Neural cell (in vitro differentiated cells): Measurements from ENCODE around the gene IMPA2. TPM values are rescaled to one million over a fixed set of nuclear protein-coding genes. Genes with fewer than 3 reads are reported as not detected.

ENCODE experiments used
- H2AFZ ChIP-seq: fragments of 200-600, 300-800 bp; sonication (generic), shearing (Covaris generic); 2 replicates; pipeline ENCODE4 v1.6.0; 2014; ENCODE audit warnings: low read depth, mild to moderate bottlenecking, antibody characterized with exemption, low read length, moderate library complexity
- H3F3A ChIP-seq: fragments of 200-600 bp; shearing (Covaris generic); 2 replicates; pipeline ENCODE4 v1.6.1; 2016; ENCODE audit warnings: mild to moderate bottlenecking, moderate library complexity, mixed read lengths, antibody characterized with exemption, low read length; ENCODE audit not compliant: insufficient read depth, poor library complexity, severe bottlenecking
- H3K27ac ChIP-seq: fragments of 200-600, 300-800 bp; sonication (generic), shearing (Covaris generic); 2 replicates; pipeline ENCODE4 v1.5.1; 2014; ENCODE audit warnings: mild to moderate bottlenecking, low read length, moderate library complexity
- H3K27me3 ChIP-seq: fragments of 300-800, 200-600 bp; sonication (generic), shearing (Covaris generic); 2 replicates; pipeline ENCODE4 v1.6.0; 2014; ENCODE audit warnings: mild to moderate bottlenecking, low read depth, low read length, moderate library complexity; ENCODE audit not compliant: insufficient read depth
- H3K36me3 ChIP-seq: fragments of 300-800, 200-600 bp; sonication (generic), shearing (Covaris generic); 2 replicates; pipeline ENCODE4 v1.5.1; 2014; ENCODE audit warnings: mild to moderate bottlenecking, antibody characterized with exemption, low read length, moderate library complexity; ENCODE audit not compliant: insufficient read depth
- H3K4me2 ChIP-seq: fragments of 300-800, 200-600 bp; sonication (generic), shearing (Covaris generic); 2 replicates; pipeline ENCODE4 v1.6.0; 2014; ENCODE audit warnings: mild to moderate bottlenecking, low read length
- H3K4me3 ChIP-seq: fragments of 300-800, 200-600 bp; sonication (generic), shearing (Covaris generic); 2 replicates; pipeline ENCODE4 v1.5.1; 2014; ENCODE audit warnings: mild to moderate bottlenecking, low read length, moderate library complexity
- H3K79me2 ChIP-seq: fragments of 200-600 bp; shearing (Covaris generic); replicated peaks from 2 replicates; pipeline ENCODE4 v1.6.0; 2014; ENCODE audit warnings: mild to moderate bottlenecking, low read length, moderate library complexity; ENCODE audit not compliant: insufficient read depth
- H3K9ac ChIP-seq: fragments of 300-800, 200-600 bp; sonication (generic), shearing (Covaris generic); 2 replicates; pipeline ENCODE4 v1.6.1; 2016; ENCODE audit warnings: mild to moderate bottlenecking, low read length, mixed read lengths
- H3K9me2 ChIP-seq: fragments of 200-600 bp; shearing (Covaris generic); 2 replicates; pipeline ENCODE4 v1.6.1; 2016; ENCODE audit warnings: mild to moderate bottlenecking, low read length, mixed read lengths; ENCODE audit not compliant: insufficient read depth
- H3K9me3 ChIP-seq: fragments of 200-600, 300-800 bp; sonication (generic), shearing (Covaris generic); 2 replicates; pipeline ENCODE4 v1.6.1; 2016; ENCODE audit warnings: mild to moderate bottlenecking, mixed run types, low read length, moderate library complexity, mixed read lengths
- H4K20me1 ChIP-seq: fragments of 200-600 bp; shearing (Covaris generic); 2 replicates; pipeline ENCODE4 v1.6.1; 2016; ENCODE audit warnings: mild to moderate bottlenecking, mixed run types; ENCODE audit not compliant: insufficient read depth
- CTCF ChIP-seq: fragments of 450-650 bp; IDR thresholded peaks from 2 replicates; pipeline ENCODE4 v1.5.1; 2014; ENCODE audit warnings: antibody characterized with exemption, mild to moderate bottlenecking, moderate library complexity; ENCODE audit not compliant: poor library complexity, severe bottlenecking
- EP300 ChIP-seq: fragments of 450-650 bp; conservative IDR thresholded peaks from 2 replicates; pipeline ENCODE4 v1.6.1; 2014; ENCODE audit warnings: antibody characterized with exemption, mild to moderate bottlenecking, moderate library complexity; ENCODE audit not compliant: poor library complexity, severe bottlenecking
- EZH2 ChIP-seq: fragments of 200-600, 300-800 bp; shearing (Covaris generic), sonication (generic); IDR thresholded peaks from 2 replicates; pipeline ENCODE4 v1.6.1; 2014; ENCODE audit warnings: antibody characterized with exemption, low read length, borderline replicate concordance, mild to moderate bottlenecking; ENCODE audit not compliant: insufficient read depth, poor library complexity, severe bottlenecking
- MXI1 ChIP-seq: fragments of 450-650 bp; conservative IDR thresholded peaks from 2 replicates; pipeline ENCODE4 v1.6.1; 2014; ENCODE audit warnings: antibody characterized with exemption, mild to moderate bottlenecking; ENCODE audit not compliant: poor library complexity, severe bottlenecking
- POLR2AphosphoS5 ChIP-seq: IDR thresholded peaks from 2 replicates; pipeline ENCODE4 v1.6.1; 2012
- RAD21 ChIP-seq: fragments of 450-650 bp; conservative IDR thresholded peaks from 2 replicates; pipeline ENCODE4 v1.6.1; 2014; ENCODE audit warnings: antibody characterized with exemption, mild to moderate bottlenecking, moderate library complexity
- REST ChIP-seq: IDR thresholded peaks from 2 replicates; pipeline ENCODE4 v1.6.1; 2012; ENCODE audit warnings: borderline replicate concordance
- SMC3 ChIP-seq: fragments of 450-650 bp; conservative IDR thresholded peaks from 2 replicates; pipeline ENCODE4 v1.6.1; 2014; ENCODE audit warnings: antibody characterized with exemption, mild to moderate bottlenecking, moderate library complexity; ENCODE audit not compliant: poor library complexity
- TAF1 ChIP-seq: IDR thresholded peaks from 2 replicates; pipeline ENCODE4 v1.6.1; 2012; ENCODE audit warnings: low read depth
- polyA plus RNA-seq: library from polyadenylated mRNA; depleted of rRNA; stranded (reverse); fragments of >200 nt; gene quantifications from 2 replicates; pipeline ENCODE4 v1.2.3, GENCODE V29; 2014

IMPA2 gene
- polyA plus RNA-seq, 1 donor from 2014 or later = 2.7 TPM

- Histone ChIP-seq H2AFZ (no peak overlapping the region), H3K9ac (no peak overlapping the region), H3K4me2 (no peak overlapping the region), H3K27me3 (no peaks in the 10 kb centered on the region), H3K4me3 (no peak overlapping the region), H3F3A (no peaks in the 10 kb centered on the region), H3K9me3 (no peaks in the 10 kb centered on the region), H3K36me3 (no peaks in the 10 kb centered on the region), H3K79me2 (no peaks in the 10 kb centered on the region), H3K9me2 (no peaks in the 10 kb centered on the region), H3K27ac (no peak overlapping the region), H4K20me1 (no peaks in the 10 kb centered on the region)
- TF ChIP-seq CTCF (no peak), REST (no peak), POLR2AphosphoS5 (no peak), EZH2 (no peak), TAF1 (no peak), MXI1 (no peak), RAD21 (no peak), SMC3 (no peak), EP300 (no peak)
These were observed 18.1 kb downstream of the IMPA2 start for GRCh38 chr18:11999429-11999828.

GRCh38 chr18:12000072-12000659 lies 18.9 kb downstream of the IMPA2 start:
- no peaks in the 10 kb centered on the region for H3K9me2 ChIP-seq
- no peaks in the 10 kb centered on the region for H3K9me3 ChIP-seq
- H3K4me3 ChIP-seq = no peak overlapping the region
- H2AFZ ChIP-seq = no peak overlapping the region
- no peaks in the 10 kb centered on the region for H4K20me1 ChIP-seq
- H3K4me2 ChIP-seq = no peak overlapping the region
- H3K36me3 ChIP-seq = no peaks in the 10 kb centered on the region
- H3K27ac ChIP-seq = no peak overlapping the region
- no peaks in the 10 kb centered on the region for H3K27me3 ChIP-seq
- H3K9ac ChIP-seq = no peak overlapping the region
- H3F3A ChIP-seq = no peaks in the 10 kb centered on the region
- no peak for TF ChIP-seq EP300
- no peak for TF ChIP-seq SMC3
- no peak for TF ChIP-seq MXI1
- TF ChIP-seq REST = no peak
- no peak for TF ChIP-seq POLR2AphosphoS5
- TF ChIP-seq RAD21 = no peak
- no peak for TF ChIP-seq CTCF
- no peak for TF ChIP-seq EZH2
- TF ChIP-seq TAF1 = no peak
- H3K79me2 ChIP-seq = no peaks in the 10 kb centered on the region
